Left colon (tissue), 2 donors: ENCODE results near the gene USP48. TPM values are rescaled to one million over a fixed set of nuclear protein-coding genes. Genes with fewer than 3 reads are reported as not detected.
"Not testable (repeated sequence)": the region's sequence is repeated elsewhere in the genome, so short reads cannot be mapped to it uniquely, and the experiment has no call there.

Experiments
- ATAC-seq: fragments of 200-7000 bp; cut with Tn5 transposase; one replicate; pipeline ENCODE4 v1.9.1; 2020; ENCODE audit warnings: mild to moderate bottlenecking, moderate library complexity
- DNase-seq, 2 donors: peaks; one replicate each; pipeline ENCODE4 v3.0.0-alpha.2; 2020
- intact Hi-C, 2 donors: fragments of 100-400 bp; cut with DNase I in 1 of 2; cut with micrococcal nuclease in 1 of 2; formaldehyde crosslinking; loops; one replicate each; pipeline versions ENCODE4 v1.11.2 to v1.14.0; 2022; cut with DNase I, micrococcal nuclease
- total RNA-seq, 2 donors: library from RNA; stranded (reverse); fragmentation: NEBNext Ultra II Directional; extraction: Animal tissue kit (Norgen Biotek cat#: 25700); gene quantifications; one replicate each; pipeline ENCODE4 v1.2.1, GENCODE V29; 2021
- donor health status: DM: no; HTN: no; CAD: no.
- donor health status: DM: yes; HTN: yes; CAD: no.

USP48 gene
- total RNA-seq, 2 donors from 2014 or later, result 44.6 to 48.6 TPM

- no peak for DNase-seq
- ATAC-seq, result peak; percentile 40
- intact Hi-C loops, result no loop called here
Measured at GRCh38 chr1:21816602-21817302, 33.8 kb upstream of the USP48 start.

- no peak for ATAC-seq
- no peak for DNase-seq
- intact Hi-C loops, result no loop called here
Measured at GRCh38 chr1:21815724-21816321, 32.9 kb upstream of the USP48 start.

GRCh38 chr1:21814981-21815582 lies 32.1 kb upstream of the USP48 start:
- DNase-seq (no peak), ATAC-seq (no peak)
- intact Hi-C loops, result no loop called here

GRCh38 chr1:21814241-21814918 lies 31.4 kb upstream of the USP48 start:
- peak; percentile 42 for ATAC-seq
- DNase-seq, result peak in 1 of 2 donors; percentile 42

GRCh38 chr1:21813542-21813941 lies 30.6 kb upstream of the USP48 start:
- DNase-seq (no peak), ATAC-seq (no peak)
- intact Hi-C loops, result no loop called here

More at GRCh38 chr1:21814241-21814918, 31.4 kb upstream of the USP48 start:
- intact Hi-C loops, result no loop called here

GRCh38 chr1:21811875-21812305 lies 28.9 kb upstream of the USP48 start, which contains the start of gene LDLRAD2:
LDLRAD2 (plus strand) TSS chr1:21812265; CDS start chr1:21812452, 187 bp downstream.
- ATAC-seq (peak; percentile 29), DNase-seq (no peak)
- intact Hi-C loops, result no loop called here

GRCh38 chr1:21804536-21804935 lies 21.6 kb upstream of the USP48 start:
- no peak for DNase-seq
- intact Hi-C loops, result no loop called here
- ATAC-seq, result no peak

- ATAC-seq (no peak), DNase-seq (no peak)
- intact Hi-C loops, result no loop called here
Measured at GRCh38 chr1:21801100-21801499, 18.2 kb upstream of the USP48 start.

GRCh38 chr1:21799730-21800129 lies 16.8 kb upstream of the USP48 start:
- ATAC-seq (no peak), DNase-seq (no peak)
- intact Hi-C loops, result no loop called here

GRCh38 chr1:21795075-21795474 lies 12.1 kb upstream of the USP48 start:
- ATAC-seq (no peak), DNase-seq (no peak)
- intact Hi-C loops, result no loop called here

GRCh38 chr1:21794656-21795055 lies 11.7 kb upstream of the USP48 start:
- intact Hi-C loops, result no loop called here
- no peak for ATAC-seq
- no peak for DNase-seq

- ATAC-seq, result no peak
- intact Hi-C loops, result no loop called here
- DNase-seq, result no peak
Measured at GRCh38 chr1:21793104-21793503, 10.2 kb upstream of the USP48 start.

GRCh38 chr1:21786640-21787039 lies 3.7 kb upstream of the USP48 start:
- no peak for DNase-seq
- no peak for ATAC-seq
- intact Hi-C loops, result no loop called here

GRCh38 chr1:21785764-21786163 lies 2.8 kb upstream of the USP48 start:
- ATAC-seq, intact Hi-C loops, DNase-seq: not testable (repeated sequence)

- DNase-seq (peak in 1 of 2 donors; percentile 47), ATAC-seq (no peak)
- intact Hi-C loops, result no loop called here
Measured at GRCh38 chr1:21783679-21784603, 992 bp upstream of the USP48 start.

- ATAC-seq, result peak; percentile 31
- peak in 1 of 2 donors; percentile 53 for DNase-seq
- intact Hi-C loops, result no loop called here
Measured at GRCh38 chr1:21782349-21782867, 541 bp downstream of the USP48 start.

GRCh38 chr1:21781815-21782348 lies 1.1 kb downstream of the USP48 start:
- no peak for ATAC-seq
- peak in 1 of 2 donors; percentile 23 for DNase-seq
- intact Hi-C loops, result no loop called here
